Measurements from ENCODE around the gene DCK.

DNA sequence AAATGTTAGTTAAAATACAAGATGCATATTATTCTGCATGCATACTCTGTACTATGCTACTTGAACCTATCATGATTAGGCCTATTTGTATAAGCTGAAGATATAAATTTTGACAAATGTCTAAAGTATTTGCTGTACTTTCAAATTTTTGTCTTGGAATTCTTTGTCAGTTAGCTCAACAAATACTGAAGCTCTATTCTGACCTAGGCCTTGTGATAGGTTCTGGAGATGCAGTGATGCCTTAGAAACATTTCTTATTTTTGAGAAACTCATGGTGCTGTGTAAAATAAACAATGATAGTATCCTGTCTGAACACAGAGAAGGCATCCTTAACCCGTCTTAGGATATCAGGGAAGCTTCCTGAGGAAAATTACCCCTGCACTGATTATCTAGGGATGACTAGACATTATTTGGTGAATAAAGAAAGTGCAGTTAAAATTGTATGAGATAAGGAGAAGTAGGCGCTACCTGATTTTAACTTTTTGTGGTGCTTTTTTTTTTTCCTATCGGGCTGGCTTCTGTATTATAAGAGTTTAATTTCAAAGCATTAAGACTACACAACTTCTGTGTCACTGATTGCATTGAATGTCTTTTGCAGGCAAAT, 47.9 kb upstream of the DCK start:
- TF ChIP-seq CTCF (IDR thresholded peaks at IDR 0.05; ENCODE audit: low read depth, low read length) (no peak), POLR2A (IDR thresholded peaks at IDR 0.05; ENCODE audit: extremely low read depth, insufficient read length) (no peak), MAX (IDR thresholded peaks at IDR 0.05; ENCODE audit: low read depth, low read length) (no peak)
